Uterus (tissue), 2 donors: ENCODE results near the gene SUPT5H.
A peak's percentile ranks its signal among the peaks of the same experiment; 100 is the strongest.

Experiments
- POLR2A ChIP-seq, 2 donors: fragments of 450-650 bp; IDR thresholded peaks; one replicate each; pipeline ENCODE4 v1.6.1; 2016; ENCODE audit warnings: antibody characterized with exemption in 2 of 2, mild to moderate bottlenecking in 1 of 2, moderate library complexity in 1 of 2
- TF ChIP-seq, protein P1 (sequence below), 4 experiments: fragments of 200-600 bp in 2 of 4; fragments of 450-650 bp in 2 of 4; sonication (generic) in 2 of 4; IDR thresholded peaks; one replicate each; pipeline ENCODE4 v1.5.1; 2016 to 2019; ENCODE audit warnings: antibody characterized with exemption in 4 of 4, mild to moderate bottlenecking in 2 of 4, moderate library complexity in 1 of 4

DNA sequence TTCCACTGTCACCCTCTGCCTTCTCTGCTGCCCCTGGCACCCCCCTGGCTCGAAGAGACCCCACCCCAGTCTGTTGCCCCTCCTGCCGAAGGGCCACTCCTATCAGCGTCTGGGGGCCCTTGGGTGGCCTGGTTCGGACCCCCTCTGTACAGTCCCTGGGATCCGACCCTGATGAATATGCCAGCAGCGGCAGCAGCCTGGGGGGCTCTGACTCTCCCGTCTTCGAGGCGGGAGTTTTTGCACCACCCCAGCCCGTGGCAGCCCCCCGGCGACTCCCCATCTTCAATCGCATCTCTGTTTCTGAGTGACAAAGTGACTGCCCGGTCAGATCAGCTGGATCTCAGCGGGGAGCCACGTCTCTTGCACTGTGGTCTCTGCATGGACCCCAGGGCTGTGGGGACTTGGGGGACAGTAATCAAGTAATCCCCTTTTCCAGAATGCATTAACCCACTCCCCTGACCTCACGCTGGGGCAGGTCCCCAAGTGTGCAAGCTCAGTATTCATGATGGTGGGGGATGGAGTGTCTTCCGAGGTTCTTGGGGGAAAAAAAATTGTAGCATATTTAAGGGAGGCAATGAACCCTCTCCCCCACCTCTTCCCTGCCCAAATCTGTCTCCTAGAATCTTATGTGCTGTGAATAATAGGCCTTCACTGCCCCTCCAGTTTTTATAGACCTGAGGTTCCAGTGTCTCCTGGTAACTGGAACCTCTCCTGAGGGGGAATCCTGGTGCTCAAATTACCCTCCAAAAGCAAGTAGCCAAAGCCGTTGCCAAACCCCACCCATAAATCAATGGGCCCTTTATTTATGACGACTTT lies 36.8 kb upstream of the SUPT5H start:
- TF ChIP-seq POLR2A (IDR thresholded peaks at IDR 0.05): peak in 1 of 2 donors; percentile 6
- TF ChIP-seq, protein P1, sequence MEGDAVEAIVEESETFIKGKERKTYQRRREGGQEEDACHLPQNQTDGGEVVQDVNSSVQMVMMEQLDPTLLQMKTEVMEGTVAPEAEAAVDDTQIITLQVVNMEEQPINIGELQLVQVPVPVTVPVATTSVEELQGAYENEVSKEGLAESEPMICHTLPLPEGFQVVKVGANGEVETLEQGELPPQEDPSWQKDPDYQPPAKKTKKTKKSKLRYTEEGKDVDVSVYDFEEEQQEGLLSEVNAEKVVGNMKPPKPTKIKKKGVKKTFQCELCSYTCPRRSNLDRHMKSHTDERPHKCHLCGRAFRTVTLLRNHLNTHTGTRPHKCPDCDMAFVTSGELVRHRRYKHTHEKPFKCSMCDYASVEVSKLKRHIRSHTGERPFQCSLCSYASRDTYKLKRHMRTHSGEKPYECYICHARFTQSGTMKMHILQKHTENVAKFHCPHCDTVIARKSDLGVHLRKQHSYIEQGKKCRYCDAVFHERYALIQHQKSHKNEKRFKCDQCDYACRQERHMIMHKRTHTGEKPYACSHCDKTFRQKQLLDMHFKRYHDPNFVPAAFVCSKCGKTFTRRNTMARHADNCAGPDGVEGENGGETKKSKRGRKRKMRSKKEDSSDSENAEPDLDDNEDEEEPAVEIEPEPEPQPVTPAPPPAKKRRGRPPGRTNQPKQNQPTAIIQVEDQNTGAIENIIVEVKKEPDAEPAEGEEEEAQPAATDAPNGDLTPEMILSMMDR (IDR thresholded peaks at IDR 0.05): no peak
